ENCODE measurements around the gene BHLHE23. TPM values are rescaled to one million over a fixed set of nuclear protein-coding genes. Genes with fewer than 3 reads are reported as not detected.

The BHLHE23 gene
- total RNA-seq, 2 experiments from 2014 or later: not detected

- H3K9me3 ChIP-seq (ENCODE audit: low read length): no peaks in the 10 kb centered on the region
- H3K4me1 ChIP-seq (ENCODE audit: insufficient read depth, low read length, poor library complexity, severe bottlenecking): no peaks in the 10 kb centered on the region
- no peaks in the 10 kb centered on the region for H3K36me3 ChIP-seq (ENCODE audit: insufficient read depth, low read length)
- ChIA-PET POLR2A (interaction anchor here (0.6 kb wide), 1 partner anchor 95 kb away, joined by 3 read pairs; no protein-coding TSS in a partner anchor), CTCF (ENCODE audit: unreplicated experiment) (no interaction called here)
- no peak for DNase-seq (ENCODE audit: low spot score)
- no peak overlapping the region for H3K4me2 ChIP-seq (ENCODE audit: low read length)
- BruUV-seq (replicated peaks): no TSS peak
- H4K20me1 ChIP-seq (ENCODE audit: insufficient read depth, low read length): no peaks in the 10 kb centered on the region
- H3K79me2 ChIP-seq (ENCODE audit: insufficient read depth, low read depth, low read length): no peaks in the 10 kb centered on the region
- H3K4me3 ChIP-seq (ENCODE audit: low read depth, low read length, poor library complexity, severe bottlenecking): no peak overlapping the region
- intact Hi-C loops (cut with micrococcal nuclease; ENCODE audit: unreplicated experiment): no loop called here
- TF ChIP-seq EZH2phosphoT487 (IDR thresholded peaks at IDR 0.05; ENCODE audit: borderline replicate concordance, low read depth, low read length) (no peak), CTCF (conservative IDR thresholded peaks at IDR 0.05; ENCODE audit: low read length) (no peak)
- H3K27ac ChIP-seq (ENCODE audit: low read depth, low read length, poor library complexity, severe bottlenecking): no peak overlapping the region
- no peak overlapping the region for H2AFZ ChIP-seq (ENCODE audit: low read length)
- H3K9me2 ChIP-seq (ENCODE audit: insufficient read depth, low read length): no peaks in the 10 kb centered on the region
Measured at GRCh38 chr20:63048516-63049190, 41.9 kb upstream of the BHLHE23 start.

- ChIA-PET CTCF (ENCODE audit: unreplicated experiment) (interaction anchor here (0.5 kb wide), 1 partner anchor 15 kb away, joined by 6 read pairs; no protein-coding TSS in a partner anchor), POLR2A (interaction anchor here (0.6 kb wide), 1 partner anchor 94 kb away, joined by 3 read pairs; no protein-coding TSS in a partner anchor)
- Histone ChIP-seq H3K4me1 (ENCODE audit: insufficient read depth, low read length, poor library complexity, severe bottlenecking) (no peaks in the 10 kb centered on the region), H3K9me3 (ENCODE audit: low read length) (no peaks in the 10 kb centered on the region), H4K20me1 (ENCODE audit: insufficient read depth, low read length) (no peaks in the 10 kb centered on the region), H3K4me2 (ENCODE audit: low read length) (no peak overlapping the region), H3K79me2 (ENCODE audit: insufficient read depth, low read depth, low read length) (no peaks in the 10 kb centered on the region), H2AFZ (ENCODE audit: low read length) (no peak overlapping the region), H3K4me3 (ENCODE audit: low read depth, low read length, poor library complexity, severe bottlenecking) (no peak overlapping the region), H3K27ac (ENCODE audit: low read depth, low read length, poor library complexity, severe bottlenecking) (no peak overlapping the region), H3K36me3 (ENCODE audit: insufficient read depth, low read length) (no peaks in the 10 kb centered on the region), H3K9me2 (ENCODE audit: insufficient read depth, low read length) (no peaks in the 10 kb centered on the region)
- intact Hi-C loops (cut with micrococcal nuclease; ENCODE audit: unreplicated experiment): no loop called here
- no peak for TF ChIP-seq EZH2phosphoT487 (IDR thresholded peaks at IDR 0.05; ENCODE audit: borderline replicate concordance, low read depth, low read length)
- TF ChIP-seq CTCF (conservative IDR thresholded peaks at IDR 0.05; ENCODE audit: low read length): no peak
- no peak for DNase-seq (ENCODE audit: low spot score)
- no TSS peak for BruUV-seq (replicated peaks)
Measured at GRCh38 chr20:63047946-63048345, 41.2 kb upstream of the BHLHE23 start.

DNA sequence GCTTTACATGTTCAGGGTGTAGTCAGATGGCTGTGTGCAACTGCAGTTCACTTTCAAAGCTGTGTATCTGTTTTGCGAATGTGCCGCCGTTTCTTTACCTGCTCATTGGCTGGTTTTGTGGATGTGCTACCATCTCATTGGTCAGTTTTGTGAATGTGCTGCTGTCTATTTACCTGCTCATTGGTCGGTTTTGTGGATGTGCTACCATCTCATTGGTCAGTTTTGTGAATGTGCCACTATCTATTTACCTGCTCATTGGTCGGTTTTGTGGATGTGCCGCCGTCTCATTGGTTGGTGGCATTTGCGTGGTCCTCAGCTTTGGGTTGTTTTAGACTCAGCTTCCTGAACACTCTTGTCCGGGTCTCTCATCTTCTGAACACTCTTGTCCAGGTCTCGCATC, 40.5 kb upstream of the BHLHE23 start:
- H3K4me2 ChIP-seq (ENCODE audit: low read length): no peak overlapping the region
- no peaks in the 10 kb centered on the region for H4K20me1 ChIP-seq (ENCODE audit: insufficient read depth, low read length)
- intact Hi-C loops (cut with micrococcal nuclease; ENCODE audit: unreplicated experiment): no loop called here
- H3K36me3 ChIP-seq (ENCODE audit: insufficient read depth, low read length): no peaks in the 10 kb centered on the region
- TF ChIP-seq CTCF (conservative IDR thresholded peaks at IDR 0.05; ENCODE audit: low read length): no peak
- TF ChIP-seq EZH2phosphoT487 (IDR thresholded peaks at IDR 0.05; ENCODE audit: borderline replicate concordance, low read depth, low read length): no peak
- H3K9me2 ChIP-seq (ENCODE audit: insufficient read depth, low read length): no peaks in the 10 kb centered on the region
- H3K4me3 ChIP-seq (ENCODE audit: low read depth, low read length, poor library complexity, severe bottlenecking): no peak overlapping the region
- no TSS peak for BruUV-seq (replicated peaks)
- CTCF ChIA-PET (ENCODE audit: unreplicated experiment): interaction anchor here (0.5 kb wide), 1 partner anchor 14 kb away, joined by 6 read pairs; no protein-coding TSS in a partner anchor
- no peaks in the 10 kb centered on the region for H3K9me3 ChIP-seq (ENCODE audit: low read length)
- DNase-seq (ENCODE audit: low spot score): no peak
- POLR2A ChIA-PET: no interaction called here
- H3K79me2 ChIP-seq (ENCODE audit: insufficient read depth, low read depth, low read length): no peaks in the 10 kb centered on the region
- no peak overlapping the region for H3K27ac ChIP-seq (ENCODE audit: low read depth, low read length, poor library complexity, severe bottlenecking)
- H3K4me1 ChIP-seq (ENCODE audit: insufficient read depth, low read length, poor library complexity, severe bottlenecking): no peaks in the 10 kb centered on the region
- no peak overlapping the region for H2AFZ ChIP-seq (ENCODE audit: low read length)

All from OCI-LY7 (cell line).